ENCODE measurements around the gene TCF15.

Gene TCF15

DNA sequence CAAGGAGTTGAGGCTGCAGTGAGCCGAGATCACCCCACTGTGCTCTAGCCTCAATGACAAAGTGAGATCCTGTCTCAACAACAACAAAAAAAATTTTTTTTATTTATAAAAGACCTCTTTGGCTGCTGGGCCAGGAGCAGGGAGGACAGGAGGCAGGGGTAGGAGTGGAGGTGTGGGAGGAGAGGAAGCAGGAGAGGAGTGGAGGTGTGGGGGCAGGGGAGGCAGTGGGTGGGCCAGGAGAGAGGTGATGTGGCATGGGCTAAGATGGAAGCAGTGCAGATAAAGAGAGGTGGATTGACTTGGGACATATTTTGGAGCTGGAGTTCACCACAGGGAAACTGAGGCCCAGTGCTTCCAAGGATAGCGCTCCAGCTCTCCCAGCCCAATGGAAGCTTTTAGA lies 53.1 kb downstream of the TCF15 start:
- TF ChIP-seq, protein P1, sequence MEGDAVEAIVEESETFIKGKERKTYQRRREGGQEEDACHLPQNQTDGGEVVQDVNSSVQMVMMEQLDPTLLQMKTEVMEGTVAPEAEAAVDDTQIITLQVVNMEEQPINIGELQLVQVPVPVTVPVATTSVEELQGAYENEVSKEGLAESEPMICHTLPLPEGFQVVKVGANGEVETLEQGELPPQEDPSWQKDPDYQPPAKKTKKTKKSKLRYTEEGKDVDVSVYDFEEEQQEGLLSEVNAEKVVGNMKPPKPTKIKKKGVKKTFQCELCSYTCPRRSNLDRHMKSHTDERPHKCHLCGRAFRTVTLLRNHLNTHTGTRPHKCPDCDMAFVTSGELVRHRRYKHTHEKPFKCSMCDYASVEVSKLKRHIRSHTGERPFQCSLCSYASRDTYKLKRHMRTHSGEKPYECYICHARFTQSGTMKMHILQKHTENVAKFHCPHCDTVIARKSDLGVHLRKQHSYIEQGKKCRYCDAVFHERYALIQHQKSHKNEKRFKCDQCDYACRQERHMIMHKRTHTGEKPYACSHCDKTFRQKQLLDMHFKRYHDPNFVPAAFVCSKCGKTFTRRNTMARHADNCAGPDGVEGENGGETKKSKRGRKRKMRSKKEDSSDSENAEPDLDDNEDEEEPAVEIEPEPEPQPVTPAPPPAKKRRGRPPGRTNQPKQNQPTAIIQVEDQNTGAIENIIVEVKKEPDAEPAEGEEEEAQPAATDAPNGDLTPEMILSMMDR (IDR thresholded peaks at IDR 0.05; ENCODE audit: insufficient read depth, low read length, poor library complexity, severe bottlenecking), result no peak
- no peaks in the 10 kb centered on the region for H3K36me3 ChIP-seq (ENCODE audit: control insufficient read depth, insufficient read depth, low read length)
- no peak overlapping the region for H3K4me3 ChIP-seq (replicated peaks; ENCODE audit: low read depth, low read length)
- peaks cover 2% of the 10 kb centered on the region; the same call in 1 of the 2 replicates for H3K27me3 ChIP-seq (replicated peaks; ENCODE audit: control insufficient read depth, insufficient read depth, low read length)
- DNase-seq (ENCODE audit: extremely low read depth, insufficient read length), result no peak

DNA sequence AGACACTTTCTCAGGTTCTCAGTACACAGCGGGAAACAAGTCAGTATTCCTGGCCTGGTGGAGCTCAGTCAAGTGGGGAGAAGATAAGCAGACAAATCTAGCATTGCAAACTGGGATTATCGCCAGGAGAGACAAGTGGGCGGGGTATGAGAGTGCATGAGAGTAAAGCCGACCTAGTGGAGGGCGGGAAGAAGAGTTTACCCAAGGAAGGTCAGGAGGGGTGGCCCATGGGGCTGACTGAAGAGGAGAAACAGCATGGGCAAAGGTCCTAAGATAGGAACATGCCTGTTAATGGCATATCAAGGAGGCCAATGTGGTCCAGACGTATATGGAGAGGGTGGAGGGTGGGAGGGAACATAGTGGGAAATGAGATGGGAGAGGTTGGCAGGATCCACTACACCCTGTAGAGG lies 54.1 kb downstream of the TCF15 start:
- TF ChIP-seq, protein P1 (IDR thresholded peaks at IDR 0.05; ENCODE audit: insufficient read depth, low read length, poor library complexity, severe bottlenecking), result no peak
- Histone ChIP-seq H3K27me3 (replicated peaks; ENCODE audit: control insufficient read depth, insufficient read depth, low read length) (peaks cover 2% of the 10 kb centered on the region; the same call in 1 of the 2 replicates), H3K4me3 (replicated peaks; ENCODE audit: low read depth, low read length) (no peak overlapping the region), H3K36me3 (ENCODE audit: control insufficient read depth, insufficient read depth, low read length) (no peaks in the 10 kb centered on the region)
- no peak for DNase-seq (ENCODE audit: extremely low read depth, insufficient read length)

Data from GM06990 (cell line).